ENCODE measurements around the gene TEX54. TPM values are rescaled to one million over a fixed set of nuclear protein-coding genes. Genes with fewer than 3 reads are reported as not detected.

TEX54 gene
- total and polyA plus RNA-seq, 2 of the 13 experiments (the other 11 are each of a cell fraction or from before 2014, with no cell fraction given): not detected

DNA sequence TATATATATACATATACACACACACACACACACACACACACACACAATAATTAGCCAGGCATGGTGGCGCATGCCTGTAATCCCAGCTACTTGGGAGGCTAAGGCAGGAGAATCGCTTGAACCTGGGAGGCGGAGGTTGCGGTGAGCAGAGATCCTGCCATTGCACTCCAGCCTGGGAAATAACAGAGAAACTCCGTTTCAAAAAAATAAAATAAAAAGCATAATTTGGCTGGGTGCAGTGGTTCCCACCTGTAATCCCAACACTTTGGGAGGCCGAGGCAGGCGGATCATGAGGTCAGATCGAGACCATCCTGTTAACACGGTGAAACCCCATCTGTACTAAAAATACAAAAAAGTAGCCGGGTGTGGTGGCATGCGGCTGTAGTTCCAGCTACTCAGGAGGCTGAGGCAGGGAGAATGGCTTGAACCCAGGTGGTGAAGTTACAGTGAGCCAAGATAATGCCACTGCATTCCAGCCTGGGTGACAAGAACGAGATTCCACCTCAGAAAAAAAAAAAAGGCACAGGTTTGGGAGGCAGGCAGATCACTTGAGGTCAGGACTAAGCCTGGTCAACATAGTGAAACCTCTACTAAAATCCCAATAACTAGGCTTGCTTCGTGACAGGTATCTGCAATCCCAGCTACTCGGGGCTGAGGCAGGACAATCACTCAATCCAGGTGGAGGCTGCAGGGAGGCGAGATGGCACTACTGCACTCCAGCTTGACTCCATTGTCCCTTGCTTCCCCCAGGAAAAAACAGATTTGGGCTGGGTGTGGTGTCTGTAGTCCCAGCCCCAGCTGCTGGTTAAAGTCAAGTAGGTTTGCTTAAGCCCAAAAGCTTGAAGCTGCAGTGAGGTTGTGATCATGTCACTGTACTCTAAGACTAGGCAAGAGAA lies 18.5 kb upstream of the TEX54 start (continued):
- TF ChIP-seq PHF5A (CRISPR knock-in tag; IDR thresholded peaks at IDR 0.05; ENCODE audit: low read depth, unreplicated experiment) (peak; percentile 54), JUNB (CRISPR knock-in tag; IDR thresholded peaks at IDR 0.05; ENCODE audit: borderline replicate concordance) (peak; percentile 41; the same call in 1 of the 2 replicates), HES4 (CRISPR knock-in tag; IDR thresholded peaks at IDR 0.05; ENCODE audit: borderline replicate concordance) (no peak), RBFOX2 (IDR thresholded peaks at IDR 0.05; ENCODE audit: low read depth, low read length) (peak; percentile 56), KLF6 (CRISPR knock-in tag; IDR thresholded peaks at IDR 0.05) (no peak), NFIC (IDR thresholded peaks at IDR 0.05; ENCODE audit: low read length) (0 out of 2 replicates have a peak, but pooled peaks have one; percentile 28), ZNF251 (CRISPR knock-in tag; IDR thresholded peaks at IDR 0.05) (no peak), ZNF512 (CRISPR knock-in tag; IDR thresholded peaks at IDR 0.05) (no peak), ZNF607 (CRISPR knock-in tag; IDR thresholded peaks at IDR 0.05; ENCODE audit: borderline replicate concordance) (no peak), ZNF513 (CRISPR knock-in tag; conservative IDR thresholded peaks at IDR 0.05) (no peak), TGIF2 (CRISPR knock-in tag; IDR thresholded peaks at IDR 0.05) (no peak), CBX1 (IDR thresholded peaks at IDR 0.05; ENCODE audit: low read depth) (peak; percentile 28), ZNF160 (CRISPR knock-in tag; IDR thresholded peaks at IDR 0.05) (peak; percentile 25; the same call in 1 of the 2 replicates), ZC3H4 (CRISPR knock-in tag; IDR thresholded peaks at IDR 0.05; ENCODE audit: borderline replicate concordance) (peak; percentile 94; the same call in 1 of the 2 replicates), MTF2 (CRISPR knock-in tag; IDR thresholded peaks at IDR 0.05; ENCODE audit: borderline replicate concordance) (no peak), RELA (CRISPR knock-in tag; IDR thresholded peaks at IDR 0.05) (no peak), ZNF143 (CRISPR knock-in tag; IDR thresholded peaks at IDR 0.05) (0 out of 2 replicates have a peak, but pooled peaks have one; percentile 14)
- TF ChIP-seq, protein P1, sequence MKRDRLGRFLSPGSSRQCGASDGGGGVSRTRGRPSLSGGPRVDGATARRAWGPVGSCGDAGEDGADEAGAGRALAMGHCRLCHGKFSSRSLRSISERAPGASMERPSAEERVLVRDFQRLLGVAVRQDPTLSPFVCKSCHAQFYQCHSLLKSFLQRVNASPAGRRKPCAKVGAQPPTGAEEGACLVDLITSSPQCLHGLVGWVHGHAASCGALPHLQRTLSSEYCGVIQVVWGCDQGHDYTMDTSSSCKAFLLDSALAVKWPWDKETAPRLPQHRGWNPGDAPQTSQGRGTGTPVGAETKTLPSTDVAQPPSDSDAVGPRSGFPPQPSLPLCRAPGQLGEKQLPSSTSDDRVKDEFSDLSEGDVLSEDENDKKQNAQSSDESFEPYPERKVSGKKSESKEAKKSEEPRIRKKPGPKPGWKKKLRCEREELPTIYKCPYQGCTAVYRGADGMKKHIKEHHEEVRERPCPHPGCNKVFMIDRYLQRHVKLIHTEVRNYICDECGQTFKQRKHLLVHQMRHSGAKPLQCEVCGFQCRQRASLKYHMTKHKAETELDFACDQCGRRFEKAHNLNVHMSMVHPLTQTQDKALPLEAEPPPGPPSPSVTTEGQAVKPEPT (CRISPR knock-in tag; IDR thresholded peaks at IDR 0.05; ENCODE audit: low read depth): no peak
- TF ChIP-seq, protein P2, sequence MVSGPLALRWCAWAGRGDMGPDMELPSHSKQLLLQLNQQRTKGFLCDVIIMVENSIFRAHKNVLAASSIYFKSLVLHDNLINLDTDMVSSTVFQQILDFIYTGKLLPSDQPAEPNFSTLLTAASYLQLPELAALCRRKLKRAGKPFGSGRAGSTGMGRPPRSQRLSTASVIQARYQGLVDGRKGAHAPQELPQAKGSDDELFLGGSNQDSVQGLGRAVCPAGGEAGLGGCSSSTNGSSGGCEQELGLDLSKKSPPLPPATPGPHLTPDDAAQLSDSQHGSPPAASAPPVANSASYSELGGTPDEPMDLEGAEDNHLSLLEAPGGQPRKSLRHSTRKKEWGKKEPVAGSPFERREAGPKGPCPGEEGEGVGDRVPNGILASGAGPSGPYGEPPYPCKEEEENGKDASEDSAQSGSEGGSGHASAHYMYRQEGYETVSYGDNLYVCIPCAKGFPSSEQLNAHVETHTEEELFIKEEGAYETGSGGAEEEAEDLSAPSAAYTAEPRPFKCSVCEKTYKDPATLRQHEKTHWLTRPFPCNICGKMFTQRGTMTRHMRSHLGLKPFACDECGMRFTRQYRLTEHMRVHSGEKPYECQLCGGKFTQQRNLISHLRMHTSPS (CRISPR knock-in tag; IDR thresholded peaks at IDR 0.05; ENCODE audit: low read depth): no peak
- TF ChIP-seq, protein P3, sequence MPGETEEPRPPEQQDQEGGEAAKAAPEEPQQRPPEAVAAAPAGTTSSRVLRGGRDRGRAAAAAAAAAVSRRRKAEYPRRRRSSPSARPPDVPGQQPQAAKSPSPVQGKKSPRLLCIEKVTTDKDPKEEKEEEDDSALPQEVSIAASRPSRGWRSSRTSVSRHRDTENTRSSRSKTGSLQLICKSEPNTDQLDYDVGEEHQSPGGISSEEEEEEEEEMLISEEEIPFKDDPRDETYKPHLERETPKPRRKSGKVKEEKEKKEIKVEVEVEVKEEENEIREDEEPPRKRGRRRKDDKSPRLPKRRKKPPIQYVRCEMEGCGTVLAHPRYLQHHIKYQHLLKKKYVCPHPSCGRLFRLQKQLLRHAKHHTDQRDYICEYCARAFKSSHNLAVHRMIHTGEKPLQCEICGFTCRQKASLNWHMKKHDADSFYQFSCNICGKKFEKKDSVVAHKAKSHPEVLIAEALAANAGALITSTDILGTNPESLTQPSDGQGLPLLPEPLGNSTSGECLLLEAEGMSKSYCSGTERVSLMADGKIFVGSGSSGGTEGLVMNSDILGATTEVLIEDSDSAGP (CRISPR knock-in tag; IDR thresholded peaks at IDR 0.05; ENCODE audit: borderline replicate concordance): peak; percentile 37; the same call in 1 of the 2 replicates
